Neural cell (in vitro differentiated cells): ENCODE results near the gene L3MBTL4.

Source experiments
- EP300 ChIP-seq: fragments of 450-650 bp; conservative IDR thresholded peaks from 2 replicates; pipeline ENCODE4 v1.6.1; 2014; ENCODE audit warnings: antibody characterized with exemption, mild to moderate bottlenecking, moderate library complexity; ENCODE audit not compliant: poor library complexity, severe bottlenecking
- EZH2 ChIP-seq: fragments of 200-600, 300-800 bp; shearing (Covaris generic), sonication (generic); IDR thresholded peaks from 2 replicates; pipeline ENCODE4 v1.6.1; 2014; ENCODE audit warnings: antibody characterized with exemption, low read length, borderline replicate concordance, mild to moderate bottlenecking; ENCODE audit not compliant: insufficient read depth, poor library complexity, severe bottlenecking
- MXI1 ChIP-seq: fragments of 450-650 bp; conservative IDR thresholded peaks from 2 replicates; pipeline ENCODE4 v1.6.1; 2014; ENCODE audit warnings: antibody characterized with exemption, mild to moderate bottlenecking; ENCODE audit not compliant: poor library complexity, severe bottlenecking
- POLR2AphosphoS5 ChIP-seq: IDR thresholded peaks from 2 replicates; pipeline ENCODE4 v1.6.1; 2012
- RAD21 ChIP-seq: fragments of 450-650 bp; conservative IDR thresholded peaks from 2 replicates; pipeline ENCODE4 v1.6.1; 2014; ENCODE audit warnings: antibody characterized with exemption, mild to moderate bottlenecking, moderate library complexity
- REST ChIP-seq: IDR thresholded peaks from 2 replicates; pipeline ENCODE4 v1.6.1; 2012; ENCODE audit warnings: borderline replicate concordance
- TAF1 ChIP-seq: IDR thresholded peaks from 2 replicates; pipeline ENCODE4 v1.6.1; 2012; ENCODE audit warnings: low read depth
- TF ChIP-seq, protein P1 (sequence below): fragments of 450-650 bp; IDR thresholded peaks from 2 replicates; pipeline ENCODE4 v1.5.1; 2014; ENCODE audit warnings: antibody characterized with exemption, mild to moderate bottlenecking, moderate library complexity; ENCODE audit not compliant: poor library complexity, severe bottlenecking

DNA sequence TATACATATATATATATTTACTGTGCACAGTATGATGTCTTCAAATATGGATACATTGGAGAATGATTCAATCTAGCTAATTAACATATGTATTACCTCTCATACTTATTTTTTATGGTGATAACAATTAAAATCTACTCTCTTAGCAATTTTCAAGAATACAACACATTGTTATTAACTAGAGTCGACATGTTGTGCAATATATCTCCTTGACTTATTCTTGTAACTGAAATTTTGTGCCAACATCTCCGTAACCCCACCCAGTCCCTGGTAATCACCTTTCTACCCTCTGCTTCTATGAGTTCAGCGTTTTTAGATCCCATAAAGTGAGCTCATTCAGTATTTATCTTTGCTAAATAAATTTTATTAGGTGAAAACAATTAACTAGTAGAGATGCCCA, 303.0 kb downstream of the L3MBTL4 start:
- no peak for TF ChIP-seq MXI1
- TF ChIP-seq, protein P1, sequence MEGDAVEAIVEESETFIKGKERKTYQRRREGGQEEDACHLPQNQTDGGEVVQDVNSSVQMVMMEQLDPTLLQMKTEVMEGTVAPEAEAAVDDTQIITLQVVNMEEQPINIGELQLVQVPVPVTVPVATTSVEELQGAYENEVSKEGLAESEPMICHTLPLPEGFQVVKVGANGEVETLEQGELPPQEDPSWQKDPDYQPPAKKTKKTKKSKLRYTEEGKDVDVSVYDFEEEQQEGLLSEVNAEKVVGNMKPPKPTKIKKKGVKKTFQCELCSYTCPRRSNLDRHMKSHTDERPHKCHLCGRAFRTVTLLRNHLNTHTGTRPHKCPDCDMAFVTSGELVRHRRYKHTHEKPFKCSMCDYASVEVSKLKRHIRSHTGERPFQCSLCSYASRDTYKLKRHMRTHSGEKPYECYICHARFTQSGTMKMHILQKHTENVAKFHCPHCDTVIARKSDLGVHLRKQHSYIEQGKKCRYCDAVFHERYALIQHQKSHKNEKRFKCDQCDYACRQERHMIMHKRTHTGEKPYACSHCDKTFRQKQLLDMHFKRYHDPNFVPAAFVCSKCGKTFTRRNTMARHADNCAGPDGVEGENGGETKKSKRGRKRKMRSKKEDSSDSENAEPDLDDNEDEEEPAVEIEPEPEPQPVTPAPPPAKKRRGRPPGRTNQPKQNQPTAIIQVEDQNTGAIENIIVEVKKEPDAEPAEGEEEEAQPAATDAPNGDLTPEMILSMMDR, result no peak
- no peak for TF ChIP-seq REST
- TF ChIP-seq EZH2, result no peak
- TF ChIP-seq TAF1, result no peak
- TF ChIP-seq RAD21, result no peak
- TF ChIP-seq EP300, result no peak
- TF ChIP-seq POLR2AphosphoS5, result no peak
